Measurements from ENCODE around the gene IDUA.
A peak's percentile ranks its signal among the peaks of the same experiment; 100 is the strongest.

IDUA gene

DNA sequence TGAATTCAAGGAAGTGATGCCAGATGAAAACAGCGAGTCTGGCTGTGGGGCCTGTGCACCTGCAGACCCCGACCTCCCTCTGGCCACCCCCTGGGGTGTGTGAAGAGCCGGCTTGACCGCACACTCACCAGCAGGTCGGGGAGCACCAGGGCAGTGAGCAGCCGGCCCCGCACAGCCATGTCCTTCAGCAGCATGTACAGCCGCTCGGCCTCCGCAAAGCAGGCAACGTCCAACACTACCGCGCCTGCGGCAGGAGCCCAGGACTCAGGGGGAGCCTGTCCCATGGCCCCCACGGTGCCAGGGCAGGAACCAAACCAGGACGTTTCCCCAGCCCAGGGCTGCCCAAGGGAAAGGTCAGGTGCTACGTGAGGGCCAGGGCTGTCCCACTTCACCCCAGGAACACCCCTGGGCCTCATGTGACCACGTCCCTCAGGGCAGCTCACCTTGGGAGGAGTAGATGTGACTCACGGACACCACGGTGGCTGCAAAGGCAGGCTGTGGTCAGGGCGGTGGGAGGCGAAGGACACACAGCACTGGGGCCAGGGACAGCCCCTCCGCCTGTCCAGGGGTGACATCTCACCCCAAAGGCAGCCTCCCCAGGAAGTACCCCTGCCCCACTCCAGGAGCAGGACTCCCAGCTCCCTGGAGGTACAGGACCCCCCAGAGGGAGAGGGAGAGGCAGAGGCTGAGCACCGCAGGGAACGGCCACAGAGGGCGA is 21.6 kb upstream of the IDUA start:
- H3K9me3 ChIP-seq (ENCODE audit: insufficient read depth, low read length): no peaks in the 10 kb centered on the region
- H3K9ac ChIP-seq (ENCODE audit: insufficient read length, low read depth): no peak overlapping the region
- TF ChIP-seq SUZ12 (IDR thresholded peaks at IDR 0.05; ENCODE audit: extremely low read depth, insufficient read depth, insufficient read length): no peak
- TF ChIP-seq YY1 (IDR thresholded peaks at IDR 0.05; ENCODE audit: insufficient read depth, insufficient read length): no peak
- no peak for TF ChIP-seq ZNF274 (IDR thresholded peaks at IDR 0.05; ENCODE audit: low read depth, low read length)
- H3K36me3 ChIP-seq (ENCODE audit: insufficient read depth, insufficient read length, low read length): peaks cover 62% of the 10 kb centered on the region
- no peaks in the 10 kb centered on the region for H3K27me3 ChIP-seq (ENCODE audit: insufficient read depth, insufficient read length)
- H3K4me1 ChIP-seq (ENCODE audit: insufficient read depth, insufficient read length): peaks cover 15% of the 10 kb centered on the region
- no peak overlapping the region for H3K4me3 ChIP-seq (ENCODE audit: insufficient read length, low read depth)
- DNase-seq (ENCODE audit: low read depth, low spot score): no peak

- H3K36me3 ChIP-seq (ENCODE audit: insufficient read depth, insufficient read length, low read length): peaks cover 57% of the 10 kb centered on the region
- no peaks in the 10 kb centered on the region for H3K9me3 ChIP-seq (ENCODE audit: insufficient read depth, low read length)
- H3K27me3 ChIP-seq (ENCODE audit: insufficient read depth, insufficient read length): no peaks in the 10 kb centered on the region
- H3K9ac ChIP-seq (ENCODE audit: insufficient read length, low read depth): no peak overlapping the region
- H3K4me1 ChIP-seq (ENCODE audit: insufficient read depth, insufficient read length): peaks cover 20% of the 10 kb centered on the region
- DNase-seq (ENCODE audit: low read depth, low spot score): no peak
- TF ChIP-seq ZNF274 (IDR thresholded peaks at IDR 0.05; ENCODE audit: low read depth, low read length) (no peak), YY1 (IDR thresholded peaks at IDR 0.05; ENCODE audit: insufficient read depth, insufficient read length) (no peak), SUZ12 (IDR thresholded peaks at IDR 0.05; ENCODE audit: extremely low read depth, insufficient read depth, insufficient read length) (no peak)
- no peak overlapping the region for H3K4me3 ChIP-seq (ENCODE audit: insufficient read length, low read depth)
Observed at GRCh38 chr4:965766-966134, 21.1 kb upstream of the IDUA start.

- peaks cover 6% of the 10 kb centered on the region for H3K27me3 ChIP-seq (ENCODE audit: insufficient read depth, insufficient read length)
- peaks cover 23% of the 10 kb centered on the region for H3K4me1 ChIP-seq (ENCODE audit: insufficient read depth, insufficient read length)
- peaks cover 51% of the 10 kb centered on the region for H3K36me3 ChIP-seq (ENCODE audit: insufficient read depth, insufficient read length, low read length)
- no peak for TF ChIP-seq ZNF274 (IDR thresholded peaks at IDR 0.05; ENCODE audit: low read depth, low read length)
- no peak for TF ChIP-seq YY1 (IDR thresholded peaks at IDR 0.05; ENCODE audit: insufficient read depth, insufficient read length)
- TF ChIP-seq SUZ12 (IDR thresholded peaks at IDR 0.05; ENCODE audit: extremely low read depth, insufficient read depth, insufficient read length): no peak
- no peak overlapping the region for H3K9ac ChIP-seq (ENCODE audit: insufficient read length, low read depth)
- DNase-seq (ENCODE audit: low read depth, low spot score): no peak
- H3K4me3 ChIP-seq (ENCODE audit: insufficient read length, low read depth): no peak overlapping the region
- no peaks in the 10 kb centered on the region for H3K9me3 ChIP-seq (ENCODE audit: insufficient read depth, low read length)
Observed at GRCh38 chr4:966266-967112, 20.4 kb upstream of the IDUA start.

- Histone ChIP-seq H3K4me3 (ENCODE audit: insufficient read length, low read depth) (no peak overlapping the region), H3K27me3 (ENCODE audit: insufficient read depth, insufficient read length) (peaks cover 15% of the 10 kb centered on the region), H3K36me3 (ENCODE audit: insufficient read depth, insufficient read length, low read length) (peaks cover 42% of the 10 kb centered on the region), H3K9me3 (ENCODE audit: insufficient read depth, low read length) (no peaks in the 10 kb centered on the region), H3K4me1 (ENCODE audit: insufficient read depth, insufficient read length) (peaks cover 26% of the 10 kb centered on the region), H3K9ac (ENCODE audit: insufficient read length, low read depth) (no peak overlapping the region)
- DNase-seq (ENCODE audit: low read depth, low spot score): no peak
- TF ChIP-seq SUZ12 (IDR thresholded peaks at IDR 0.05; ENCODE audit: extremely low read depth, insufficient read depth, insufficient read length): no peak
- TF ChIP-seq YY1 (IDR thresholded peaks at IDR 0.05; ENCODE audit: insufficient read depth, insufficient read length): no peak
- TF ChIP-seq ZNF274 (IDR thresholded peaks at IDR 0.05; ENCODE audit: low read depth, low read length): no peak
Observed at GRCh38 chr4:967113-968104, 19.4 kb upstream of the IDUA start.

DNA sequence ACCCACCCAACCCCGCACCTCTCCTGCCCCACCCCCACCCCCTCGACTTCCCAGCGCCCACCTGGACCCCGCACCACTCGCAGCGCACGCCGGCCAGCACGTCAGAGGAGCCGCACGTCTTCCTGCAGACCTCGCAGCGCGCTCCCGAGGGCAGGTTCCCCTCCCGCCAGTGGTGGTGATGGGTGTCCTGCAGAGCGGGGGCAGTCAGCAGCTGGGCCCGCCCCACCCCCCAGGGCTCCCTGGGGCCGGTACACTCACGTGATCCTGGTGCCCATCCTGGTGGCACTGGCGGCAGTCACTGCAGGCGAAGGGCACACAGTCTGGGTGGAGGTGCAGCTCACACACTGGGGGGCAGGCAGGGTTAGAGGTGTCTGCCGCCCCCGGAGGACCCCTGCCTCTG is 18.6 kb upstream of the IDUA start:
- peaks cover 23% of the 10 kb centered on the region for H3K27me3 ChIP-seq (ENCODE audit: insufficient read depth, insufficient read length)
- TF ChIP-seq ZNF274 (IDR thresholded peaks at IDR 0.05; ENCODE audit: low read depth, low read length): no peak
- TF ChIP-seq SUZ12 (IDR thresholded peaks at IDR 0.05; ENCODE audit: extremely low read depth, insufficient read depth, insufficient read length): no peak
- no peak for TF ChIP-seq YY1 (IDR thresholded peaks at IDR 0.05; ENCODE audit: insufficient read depth, insufficient read length)
- H3K9ac ChIP-seq (ENCODE audit: insufficient read length, low read depth): no peak overlapping the region
- peaks cover 36% of the 10 kb centered on the region for H3K36me3 ChIP-seq (ENCODE audit: insufficient read depth, insufficient read length, low read length)
- DNase-seq (ENCODE audit: low read depth, low spot score): no peak
- no peak overlapping the region for H3K4me3 ChIP-seq (ENCODE audit: insufficient read length, low read depth)
- peaks cover 26% of the 10 kb centered on the region for H3K4me1 ChIP-seq (ENCODE audit: insufficient read depth, insufficient read length)
- no peaks in the 10 kb centered on the region for H3K9me3 ChIP-seq (ENCODE audit: insufficient read depth, low read length)

- peak overlapping the region; percentile 51 for H3K9ac ChIP-seq (ENCODE audit: insufficient read length, low read depth)
- H3K4me1 ChIP-seq (ENCODE audit: insufficient read depth, insufficient read length): peaks cover 28% of the 10 kb centered on the region
- no peak overlapping the region for H3K4me3 ChIP-seq (ENCODE audit: insufficient read length, low read depth)
- TF ChIP-seq ZNF274 (IDR thresholded peaks at IDR 0.05; ENCODE audit: low read depth, low read length): no peak
- no peak for TF ChIP-seq SUZ12 (IDR thresholded peaks at IDR 0.05; ENCODE audit: extremely low read depth, insufficient read depth, insufficient read length)
- no peak for TF ChIP-seq YY1 (IDR thresholded peaks at IDR 0.05; ENCODE audit: insufficient read depth, insufficient read length)
- no peak for DNase-seq (ENCODE audit: low read depth, low spot score)
- H3K27me3 ChIP-seq (ENCODE audit: insufficient read depth, insufficient read length): peaks cover 25% of the 10 kb centered on the region
- peaks cover 32% of the 10 kb centered on the region for H3K36me3 ChIP-seq (ENCODE audit: insufficient read depth, insufficient read length, low read length)
- no peaks in the 10 kb centered on the region for H3K9me3 ChIP-seq (ENCODE audit: insufficient read depth, low read length)
Observed at GRCh38 chr4:968621-969394, 18.0 kb upstream of the IDUA start.

Measured in NT2/D1 (cell line).